Fibroblast of lung (primary cell): ENCODE results near the gene PPP2R3B. TPM values are rescaled to one million over a fixed set of nuclear protein-coding genes. Genes with fewer than 3 reads are reported as not detected.

Source experiments
- DNase-seq, 2 donors: peaks; one replicate each; pipeline versions ENCODE4 v3.0.0 to v3.0.0-alpha.2; 2010; ENCODE audit warnings: low read depth in 2 of 2
- H2AFZ ChIP-seq: 2 replicates; pipeline ENCODE4 v1.5.1; 2012; ENCODE audit warnings: low read length, control low read depth, inconsistent platforms
- H3K27ac ChIP-seq: 2 replicates; pipeline ENCODE4 v1.5.1; 2011; ENCODE audit warnings: low read length, control low read depth; ENCODE audit not compliant: insufficient read depth
- H3K27me3 ChIP-seq: 2 replicates; pipeline ENCODE4 v1.5.1; 2011; ENCODE audit warnings: mild to moderate bottlenecking, low read length; ENCODE audit not compliant: control insufficient read depth, insufficient read depth
- H3K36me3 ChIP-seq: 2 replicates; pipeline ENCODE4 v1.5.1; 2011; ENCODE audit warnings: low read length; ENCODE audit not compliant: control insufficient read depth, insufficient read depth
- H3K4me1 ChIP-seq: 2 replicates; pipeline ENCODE4 v1.5.1; 2011; ENCODE audit warnings: low read length; ENCODE audit not compliant: control insufficient read depth, insufficient read depth; ENCODE audit errors: extremely low read depth
- H3K4me2 ChIP-seq: 2 replicates; pipeline ENCODE4 v1.5.1; 2011; ENCODE audit warnings: low read length, control low read depth; ENCODE audit not compliant: insufficient read depth; ENCODE audit errors: extremely low read depth
- H3K4me3 ChIP-seq, 4 experiments: fragments of 200-600 bp in 1 of 4; sonication (generic) in 1 of 4; replicated peaks in 1 of 4; 2 replicates each; pipeline ENCODE4 v1.5.1; 2011 to 2016; ENCODE audit warnings: low read length in 4 of 4, low read depth in 3 of 4, mild to moderate bottlenecking in 3 of 4, control low read depth in 2 of 4, inconsistent platforms in 1 of 4, mixed read lengths in 1 of 4; ENCODE audit not compliant: insufficient read depth in 1 of 4; ENCODE audit errors: control extremely low read depth in 1 of 4
- H3K79me2 ChIP-seq: 2 replicates; pipeline ENCODE4 v1.5.1; 2012; ENCODE audit warnings: mild to moderate bottlenecking, low read length, inconsistent platforms; ENCODE audit not compliant: control insufficient read depth, insufficient read depth
- H3K9ac ChIP-seq: 2 replicates; pipeline ENCODE4 v1.5.1; 2011; ENCODE audit warnings: mild to moderate bottlenecking, low read length, control low read depth; ENCODE audit not compliant: insufficient read depth
- H3K9me3 ChIP-seq: 2 replicates; pipeline ENCODE4 v1.5.1; 2012; ENCODE audit warnings: low read depth, low read length; ENCODE audit not compliant: control insufficient read depth, insufficient read depth
- H4K20me1 ChIP-seq: 2 replicates; pipeline ENCODE4 v1.5.1; 2011; ENCODE audit warnings: low read length; ENCODE audit not compliant: control insufficient read depth, insufficient read depth; ENCODE audit errors: extremely low read depth
- EZH2 ChIP-seq: IDR thresholded peaks from 2 replicates; pipeline ENCODE4 v1.5.1; 2012; ENCODE audit warnings: low read length, control low read depth, mild to moderate bottlenecking; ENCODE audit errors: missing control alignments
- polyA plus RNA-seq, 2 donors: library from polyadenylated mRNA; depleted of rRNA in 1 of 2; stranded (reverse) in 1 of 2; unstranded in 1 of 2; fragments of >200 nt; gene quantifications; 2 replicates each; pipeline ENCODE4 v1.2.1, GENCODE V29; 2011 to 2012; ENCODE audit warnings: missing spikeins in 1 of 2
- total RNA-seq: library from RNA; depleted of rRNA; stranded (reverse); fragments of >200 nt; gene quantifications from 2 replicates; pipeline ENCODE4 v1.2.1, GENCODE V29; 2014
- TF ChIP-seq, protein P1 (sequence below), 2 donors: IDR thresholded peaks in 1 of 2; conservative IDR thresholded peaks in 1 of 2; 1 replicate in 1 of 2; 2 replicates in 1 of 2; pipeline ENCODE4 v1.5.1; 2011 to 2012; ENCODE audit warnings: low read length in 2 of 2, control low read depth in 1 of 2, inconsistent platforms in 1 of 2, low read depth in 1 of 2, mild to moderate bottlenecking in 1 of 2

Gene PPP2R3B
- total and polyA plus RNA-seq, 2 donors (not counting 1 experiment from before 2014, with no cell fraction given), result 3.2 to 14.7 TPM

DNA sequence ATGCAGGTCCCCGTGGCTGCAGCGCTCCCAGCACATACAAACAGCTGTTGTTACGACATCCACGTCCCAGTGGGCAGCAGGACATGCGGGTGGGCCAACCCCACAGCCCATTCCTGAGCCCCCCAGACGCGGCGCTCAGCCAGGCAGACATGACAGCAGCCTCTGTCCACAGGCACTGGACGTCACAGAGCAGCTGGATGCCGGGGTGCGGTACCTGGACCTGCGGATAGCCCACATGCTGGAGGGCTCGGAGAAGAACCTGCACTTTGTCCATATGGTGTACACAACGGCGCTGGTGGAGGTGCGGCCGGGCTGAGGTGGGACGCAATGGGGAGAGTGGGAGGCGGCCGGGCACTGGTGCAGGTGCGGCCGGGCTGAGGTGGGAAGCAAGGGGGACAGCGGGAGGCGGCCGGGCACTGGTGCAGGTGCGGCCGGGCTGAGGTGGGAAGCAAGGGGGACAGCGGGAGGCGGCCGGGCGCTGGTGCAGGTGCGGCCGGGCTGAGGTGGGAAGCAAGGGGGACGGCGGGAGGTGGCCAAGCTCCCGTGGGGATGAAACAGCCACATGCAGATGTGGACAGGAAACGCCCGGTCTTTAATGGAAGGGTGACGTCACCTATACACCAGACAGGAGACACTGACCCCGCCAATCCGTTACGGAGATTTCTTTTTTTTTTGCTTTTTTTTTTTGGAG, 96.1 kb downstream of the PPP2R3B start:
- Histone ChIP-seq H3K79me2 (no peaks in the 10 kb centered on the region), H3K36me3 (peaks cover 16% of the 10 kb centered on the region), H4K20me1 (no peaks in the 10 kb centered on the region), H3K9me3 (no peaks in the 10 kb centered on the region), H3K4me2 (no peak overlapping the region), H2AFZ (no peak overlapping the region), H3K4me1 (no peaks in the 10 kb centered on the region), H3K4me3 (no peak overlapping the region), H3K27me3 (no peaks in the 10 kb centered on the region), H3K9ac (no peak overlapping the region), H3K27ac (no peak overlapping the region)
- no peak for DNase-seq
- no peak for TF ChIP-seq EZH2
- TF ChIP-seq, protein P1, sequence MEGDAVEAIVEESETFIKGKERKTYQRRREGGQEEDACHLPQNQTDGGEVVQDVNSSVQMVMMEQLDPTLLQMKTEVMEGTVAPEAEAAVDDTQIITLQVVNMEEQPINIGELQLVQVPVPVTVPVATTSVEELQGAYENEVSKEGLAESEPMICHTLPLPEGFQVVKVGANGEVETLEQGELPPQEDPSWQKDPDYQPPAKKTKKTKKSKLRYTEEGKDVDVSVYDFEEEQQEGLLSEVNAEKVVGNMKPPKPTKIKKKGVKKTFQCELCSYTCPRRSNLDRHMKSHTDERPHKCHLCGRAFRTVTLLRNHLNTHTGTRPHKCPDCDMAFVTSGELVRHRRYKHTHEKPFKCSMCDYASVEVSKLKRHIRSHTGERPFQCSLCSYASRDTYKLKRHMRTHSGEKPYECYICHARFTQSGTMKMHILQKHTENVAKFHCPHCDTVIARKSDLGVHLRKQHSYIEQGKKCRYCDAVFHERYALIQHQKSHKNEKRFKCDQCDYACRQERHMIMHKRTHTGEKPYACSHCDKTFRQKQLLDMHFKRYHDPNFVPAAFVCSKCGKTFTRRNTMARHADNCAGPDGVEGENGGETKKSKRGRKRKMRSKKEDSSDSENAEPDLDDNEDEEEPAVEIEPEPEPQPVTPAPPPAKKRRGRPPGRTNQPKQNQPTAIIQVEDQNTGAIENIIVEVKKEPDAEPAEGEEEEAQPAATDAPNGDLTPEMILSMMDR (conservative IDR thresholded peaks at IDR 0.05 in 1 of 2, IDR thresholded peaks at IDR 0.05 in 1 of 2; ENCODE audit: low read depth in 1 of 2, low read length in 2 of 2), result no peak

DNA sequence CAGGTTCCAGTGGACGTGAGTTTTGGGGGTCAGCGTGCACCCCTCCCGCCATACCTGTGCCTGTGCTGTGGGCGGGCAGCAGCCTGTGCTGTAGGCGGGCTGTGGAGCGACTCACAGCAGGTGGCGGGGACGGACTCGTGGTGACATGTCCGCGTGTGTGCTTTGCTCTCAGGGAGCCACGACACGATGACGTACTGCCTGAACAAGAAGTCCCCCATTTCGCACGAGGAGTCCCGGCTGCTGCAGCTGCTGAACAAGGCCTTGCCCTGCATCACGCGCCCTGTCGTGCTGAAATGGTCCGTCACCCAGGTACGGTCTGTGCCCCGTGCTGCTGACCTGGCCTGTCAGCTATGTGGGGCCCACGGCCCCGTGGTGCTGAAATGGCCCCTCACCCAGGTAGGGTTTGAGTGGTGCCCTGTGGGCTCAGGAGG, 98.1 kb downstream of the PPP2R3B start:
- Histone ChIP-seq H3K36me3 (peaks cover 22% of the 10 kb centered on the region), H3K9ac (no peak overlapping the region), H3K79me2 (no peaks in the 10 kb centered on the region), H3K27me3 (no peaks in the 10 kb centered on the region), H4K20me1 (no peaks in the 10 kb centered on the region), H2AFZ (no peak overlapping the region), H3K4me3 (no peak overlapping the region), H3K4me2 (no peak overlapping the region), H3K27ac (no peak overlapping the region), H3K4me1 (no peaks in the 10 kb centered on the region), H3K9me3 (no peaks in the 10 kb centered on the region)
- DNase-seq, result no peak
- TF ChIP-seq EZH2, result no peak
- TF ChIP-seq, protein P1 (conservative IDR thresholded peaks at IDR 0.05 in 1 of 2, IDR thresholded peaks at IDR 0.05 in 1 of 2; ENCODE audit: low read depth in 1 of 2, low read length in 2 of 2), result no peak

DNA sequence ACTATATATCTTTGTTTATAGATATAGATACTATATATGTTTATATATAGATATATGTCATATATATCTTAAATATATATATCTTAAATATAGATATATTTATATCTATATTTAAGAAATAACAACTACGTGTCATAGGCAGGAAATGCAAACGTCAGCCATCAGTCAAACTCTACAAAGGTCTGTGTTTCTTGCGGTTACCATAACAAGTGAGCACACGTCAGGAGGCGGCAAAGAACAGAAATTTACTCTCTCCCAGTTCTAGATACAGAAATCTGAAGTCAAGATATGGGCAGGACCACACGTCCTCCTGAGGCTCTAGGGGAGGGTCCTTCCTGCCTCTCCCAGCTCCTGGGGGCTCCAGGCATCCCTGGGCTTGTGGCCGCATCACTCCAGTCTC, 99.0 kb downstream of the PPP2R3B start:
- TF ChIP-seq EZH2, result no peak
- TF ChIP-seq, protein P1 (conservative IDR thresholded peaks at IDR 0.05 in 1 of 2, IDR thresholded peaks at IDR 0.05 in 1 of 2; ENCODE audit: low read depth in 1 of 2, low read length in 2 of 2), result no peak
- H3K27me3 ChIP-seq, result no peaks in the 10 kb centered on the region
- H4K20me1 ChIP-seq, result no peaks in the 10 kb centered on the region
- H3K4me2 ChIP-seq, result no peak overlapping the region
- no peak overlapping the region for H3K9ac ChIP-seq
- H3K9me3 ChIP-seq, result no peaks in the 10 kb centered on the region
- H3K27ac ChIP-seq, result no peak overlapping the region
- H3K4me3 ChIP-seq, result no peak overlapping the region
- no peak overlapping the region for H2AFZ ChIP-seq
- H3K79me2 ChIP-seq, result no peaks in the 10 kb centered on the region
- H3K4me1 ChIP-seq, result no peaks in the 10 kb centered on the region
- peaks cover 20% of the 10 kb centered on the region for H3K36me3 ChIP-seq
- DNase-seq, result no peak
